Fibroblast of lung (primary cell): ENCODE data around the gene TCERG1L. TPM values are rescaled to one million over a fixed set of nuclear protein-coding genes. Genes with fewer than 3 reads are reported as not detected.

Experiments
- DNase-seq, 2 donors: peaks; one replicate each; pipeline versions ENCODE4 v3.0.0 to v3.0.0-alpha.2; 2010; ENCODE audit warnings: low read depth in 2 of 2
- H2AFZ ChIP-seq: 2 replicates; pipeline ENCODE4 v1.5.1; 2012; ENCODE audit warnings: low read length, control low read depth, inconsistent platforms
- H3K27ac ChIP-seq: 2 replicates; pipeline ENCODE4 v1.5.1; 2011; ENCODE audit warnings: low read length, control low read depth; ENCODE audit not compliant: insufficient read depth
- H3K27me3 ChIP-seq: 2 replicates; pipeline ENCODE4 v1.5.1; 2011; ENCODE audit warnings: mild to moderate bottlenecking, low read length; ENCODE audit not compliant: control insufficient read depth, insufficient read depth
- H3K36me3 ChIP-seq: 2 replicates; pipeline ENCODE4 v1.5.1; 2011; ENCODE audit warnings: low read length; ENCODE audit not compliant: control insufficient read depth, insufficient read depth
- H3K4me1 ChIP-seq: 2 replicates; pipeline ENCODE4 v1.5.1; 2011; ENCODE audit warnings: low read length; ENCODE audit not compliant: control insufficient read depth, insufficient read depth; ENCODE audit errors: extremely low read depth
- H3K4me2 ChIP-seq: 2 replicates; pipeline ENCODE4 v1.5.1; 2011; ENCODE audit warnings: low read length, control low read depth; ENCODE audit not compliant: insufficient read depth; ENCODE audit errors: extremely low read depth
- H3K4me3 ChIP-seq, 4 experiments: fragments of 200-600 bp in 1 of 4; sonication (generic) in 1 of 4; replicated peaks in 1 of 4; 2 replicates each; pipeline ENCODE4 v1.5.1; 2011 to 2016; ENCODE audit warnings: low read length in 4 of 4, low read depth in 3 of 4, mild to moderate bottlenecking in 3 of 4, control low read depth in 2 of 4, inconsistent platforms in 1 of 4, mixed read lengths in 1 of 4; ENCODE audit not compliant: insufficient read depth in 1 of 4; ENCODE audit errors: control extremely low read depth in 1 of 4
- H3K79me2 ChIP-seq: 2 replicates; pipeline ENCODE4 v1.5.1; 2012; ENCODE audit warnings: mild to moderate bottlenecking, low read length, inconsistent platforms; ENCODE audit not compliant: control insufficient read depth, insufficient read depth
- H3K9ac ChIP-seq: 2 replicates; pipeline ENCODE4 v1.5.1; 2011; ENCODE audit warnings: mild to moderate bottlenecking, low read length, control low read depth; ENCODE audit not compliant: insufficient read depth
- H3K9me3 ChIP-seq: 2 replicates; pipeline ENCODE4 v1.5.1; 2012; ENCODE audit warnings: low read depth, low read length; ENCODE audit not compliant: control insufficient read depth, insufficient read depth
- H4K20me1 ChIP-seq: 2 replicates; pipeline ENCODE4 v1.5.1; 2011; ENCODE audit warnings: low read length; ENCODE audit not compliant: control insufficient read depth, insufficient read depth; ENCODE audit errors: extremely low read depth
- CTCF ChIP-seq, 2 donors: IDR thresholded peaks in 1 of 2; conservative IDR thresholded peaks in 1 of 2; 1 replicate in 1 of 2; 2 replicates in 1 of 2; pipeline ENCODE4 v1.5.1; 2011 to 2012; ENCODE audit warnings: low read length in 2 of 2, control low read depth in 1 of 2, inconsistent platforms in 1 of 2, low read depth in 1 of 2, mild to moderate bottlenecking in 1 of 2
- EZH2 ChIP-seq: IDR thresholded peaks from 2 replicates; pipeline ENCODE4 v1.5.1; 2012; ENCODE audit warnings: low read length, control low read depth, mild to moderate bottlenecking; ENCODE audit errors: missing control alignments
- polyA plus RNA-seq, 2 donors: library from polyadenylated mRNA; depleted of rRNA in 1 of 2; stranded (reverse) in 1 of 2; unstranded in 1 of 2; fragments of >200 nt; gene quantifications; 2 replicates each; pipeline ENCODE4 v1.2.1, GENCODE V29; 2011 to 2012; ENCODE audit warnings: missing spikeins in 1 of 2
- total RNA-seq: library from RNA; depleted of rRNA; stranded (reverse); fragments of >200 nt; gene quantifications from 2 replicates; pipeline ENCODE4 v1.2.1, GENCODE V29; 2014

Gene TCERG1L
- total and polyA plus RNA-seq, 2 donors (not counting 1 experiment from before 2014, with no cell fraction given) = 0.02 TPM; not detected in 1

GRCh38 chr10:131282961-131283360, 28.6 kb downstream of the TCERG1L start:
- no peak overlapping the region for H3K27ac ChIP-seq
- no peak overlapping the region for H2AFZ ChIP-seq
- no peaks in the 10 kb centered on the region for H3K4me1 ChIP-seq
- H4K20me1 ChIP-seq = no peaks in the 10 kb centered on the region
- H3K36me3 ChIP-seq = no peaks in the 10 kb centered on the region
- no peak for DNase-seq
- H3K9ac ChIP-seq = no peak overlapping the region
- no peaks in the 10 kb centered on the region for H3K79me2 ChIP-seq
- H3K4me2 ChIP-seq = no peak overlapping the region
- TF ChIP-seq EZH2 = no peak
- no peak for TF ChIP-seq CTCF (conservative IDR thresholded peaks at IDR 0.05 in 1 of 2, IDR thresholded peaks at IDR 0.05 in 1 of 2; ENCODE audit: low read depth in 1 of 2, low read length in 2 of 2)
- no peak overlapping the region for H3K4me3 ChIP-seq
- H3K27me3 ChIP-seq = no peaks in the 10 kb centered on the region
- H3K9me3 ChIP-seq = no peaks in the 10 kb centered on the region

GRCh38 chr10:131280101-131280500, 31.4 kb downstream of the TCERG1L start:
- TF ChIP-seq CTCF (conservative IDR thresholded peaks at IDR 0.05 in 1 of 2, IDR thresholded peaks at IDR 0.05 in 1 of 2; ENCODE audit: low read depth in 1 of 2, low read length in 2 of 2) (no peak), EZH2 (no peak)
- Histone ChIP-seq H3K27ac (no peak overlapping the region), H3K4me2 (no peak overlapping the region), H3K9me3 (no peaks in the 10 kb centered on the region), H3K4me1 (no peaks in the 10 kb centered on the region), H3K79me2 (no peaks in the 10 kb centered on the region), H3K4me3 (no peak overlapping the region), H3K36me3 (no peaks in the 10 kb centered on the region), H3K9ac (no peak overlapping the region), H2AFZ (no peak overlapping the region), H4K20me1 (no peaks in the 10 kb centered on the region), H3K27me3 (no peaks in the 10 kb centered on the region)
- DNase-seq = no peak

- Histone ChIP-seq H3K27me3 (no peaks in the 10 kb centered on the region), H3K9me3 (no peaks in the 10 kb centered on the region), H2AFZ (no peak overlapping the region), H3K4me2 (no peak overlapping the region), H3K79me2 (no peaks in the 10 kb centered on the region), H3K4me3 (no peak overlapping the region), H4K20me1 (no peaks in the 10 kb centered on the region), H3K36me3 (no peaks in the 10 kb centered on the region), H3K4me1 (no peaks in the 10 kb centered on the region), H3K27ac (no peak overlapping the region), H3K9ac (no peak overlapping the region)
- DNase-seq = no peak
- no peak for TF ChIP-seq EZH2
- TF ChIP-seq CTCF (conservative IDR thresholded peaks at IDR 0.05 in 1 of 2, IDR thresholded peaks at IDR 0.05 in 1 of 2; ENCODE audit: low read depth in 1 of 2, low read length in 2 of 2) = no peak
Measured at GRCh38 chr10:131279516-131279915, 32.0 kb downstream of the TCERG1L start.
